Duodenal mucosa (tissue), 2 donors: ENCODE data around the gene CEP170B.
"Not testable (repeated sequence)": the region's sequence is repeated elsewhere in the genome, so short reads cannot be mapped to it uniquely, and the experiment has no call there.

ENCODE experiments used
- H3K27ac ChIP-seq: one replicate; pipeline ENCODE4 v1.7.0; 2013; ENCODE audit warnings: low read depth, low read length
- H3K27me3 ChIP-seq, 2 donors: one replicate each; pipeline ENCODE4 v1.7.0; 2013; ENCODE audit warnings: low read length in 2 of 2, control low read depth in 1 of 2; ENCODE audit not compliant: insufficient read depth in 2 of 2, control insufficient read depth in 1 of 2
- H3K36me3 ChIP-seq, 2 donors: one replicate each; pipeline ENCODE4 v1.7.0; 2013; ENCODE audit warnings: low read length in 2 of 2, control low read depth in 1 of 2; ENCODE audit not compliant: insufficient read depth in 2 of 2, control insufficient read depth in 1 of 2
- H3K4me1 ChIP-seq, 2 donors: one replicate each; pipeline ENCODE4 v1.7.0; 2013; ENCODE audit warnings: low read length in 2 of 2, control low read depth in 1 of 2; ENCODE audit not compliant: insufficient read depth in 2 of 2, control insufficient read depth in 1 of 2
- H3K4me3 ChIP-seq, 2 donors: one replicate each; pipeline ENCODE4 v1.7.0; 2013; ENCODE audit warnings: low read length in 2 of 2, low read depth in 1 of 2
- H3K9ac ChIP-seq, 2 donors: one replicate each; pipeline ENCODE4 v1.7.0; 2013; ENCODE audit warnings: low read length in 2 of 2, low read depth in 1 of 2
- H3K9me3 ChIP-seq, 2 donors: one replicate each; pipeline ENCODE4 v1.7.0; 2013; ENCODE audit warnings: low read length in 2 of 2, control low read depth in 1 of 2; ENCODE audit not compliant: control insufficient read depth in 1 of 2

Gene CEP170B

DNA sequence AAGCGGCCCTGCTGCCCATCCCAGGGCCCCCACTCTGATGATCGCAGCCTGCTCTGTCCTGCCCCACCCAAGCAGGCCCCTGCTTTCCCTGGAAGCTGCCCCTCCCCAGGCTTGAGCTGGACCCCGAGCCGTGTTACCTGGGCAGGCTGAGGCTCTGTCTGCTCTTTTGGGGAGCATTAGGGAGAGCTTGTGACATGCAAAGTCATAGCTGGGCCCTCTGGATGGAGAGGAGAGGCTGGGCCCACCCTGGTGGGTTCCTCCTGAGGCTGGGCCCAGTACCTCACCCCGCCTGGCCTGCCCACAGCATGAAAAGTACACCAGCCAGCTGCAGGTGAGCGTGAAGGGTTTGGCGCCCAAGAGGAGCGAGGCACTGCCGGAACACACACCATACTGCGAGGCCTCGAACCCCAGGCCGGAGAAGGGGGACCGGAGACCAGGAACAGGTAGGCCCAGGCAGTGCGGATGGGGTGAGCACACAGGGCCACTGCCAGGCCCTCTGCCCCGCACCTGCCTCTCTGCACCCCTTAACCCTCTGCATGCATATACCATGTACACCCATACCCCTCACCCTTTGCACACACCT is 15.0 kb downstream of the CEP170B start:
- Histone ChIP-seq H3K36me3 (peaks cover 6 to 39% of the 10 kb centered on the region in 2 donors), H3K4me1 (peaks cover 0 to 3% of the 10 kb centered on the region in 2 donors), H3K9ac (no peak overlapping the region), H3K4me3 (no peak overlapping the region), H3K27me3 (no peaks in the 10 kb centered on the region), H3K9me3 (no peaks in the 10 kb centered on the region), H3K27ac (no peak overlapping the region)

DNA sequence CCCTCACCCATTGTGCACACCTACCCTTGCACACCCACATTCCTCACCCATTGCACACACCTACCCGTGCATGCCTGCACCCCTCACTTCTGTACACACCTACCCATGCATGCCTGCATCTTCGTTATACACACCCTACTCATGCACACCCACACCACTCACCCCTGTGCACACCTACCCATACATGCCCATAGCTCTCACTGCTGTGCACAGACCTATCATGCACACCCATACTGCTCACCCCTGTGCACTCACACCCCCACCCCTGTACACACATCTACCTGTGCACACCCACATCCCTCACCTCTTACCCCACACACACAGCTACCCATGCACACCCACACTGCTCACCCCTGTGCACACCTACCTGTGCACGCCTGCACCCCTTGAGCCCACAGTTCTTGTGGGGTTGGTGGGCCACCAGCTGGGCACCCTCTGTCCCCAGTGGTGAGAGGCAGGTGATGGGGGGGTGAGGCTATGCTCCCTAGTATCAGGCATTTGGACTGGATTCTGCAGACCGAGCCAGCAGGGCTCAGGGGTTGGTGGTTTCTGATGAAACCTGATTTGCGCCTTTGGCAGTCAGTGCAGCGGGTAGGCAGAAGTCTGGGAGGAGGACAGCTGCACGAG is 15.6 kb downstream of the CEP170B start:
- Histone ChIP-seq H3K27ac (no peak overlapping the region), H3K4me3 (no peak overlapping the region), H3K9ac (no peak overlapping the region), H3K9me3 (no peaks in the 10 kb centered on the region), H3K36me3 (peaks cover 6 to 44% of the 10 kb centered on the region in 2 donors), H3K27me3 (no peaks in the 10 kb centered on the region), H3K4me1 (peaks cover 0 to 3% of the 10 kb centered on the region in 2 donors)

DNA sequence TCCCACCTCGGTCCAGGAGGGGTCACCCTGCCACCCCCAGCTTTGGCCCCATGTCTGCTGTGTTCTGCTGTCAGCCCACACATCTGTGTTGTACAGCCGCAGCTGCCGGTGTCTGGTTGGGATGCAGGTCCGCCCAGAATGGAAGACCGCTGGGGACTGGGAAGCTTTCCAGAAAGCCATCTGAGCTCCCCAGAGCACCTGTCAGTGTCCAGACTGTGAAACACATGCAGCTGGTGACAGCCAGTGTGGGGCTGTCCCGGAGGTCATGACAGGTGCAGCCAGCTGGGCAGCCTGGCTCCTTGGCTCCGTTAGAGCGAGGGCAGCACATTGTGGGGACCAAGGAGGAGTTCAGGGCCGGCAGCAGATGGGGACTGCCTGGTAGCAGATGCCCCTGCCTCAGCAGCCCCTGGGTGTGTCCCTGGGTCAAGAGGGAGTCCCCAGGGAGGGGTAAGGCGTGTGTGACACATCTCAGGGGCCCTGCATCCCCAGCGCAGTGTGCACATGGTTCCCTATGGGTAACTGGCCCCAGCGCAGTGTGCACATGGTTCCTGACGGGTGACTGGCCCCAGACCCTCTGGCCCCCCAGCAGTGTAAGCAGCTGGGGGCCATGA is 16.4 kb downstream of the CEP170B start:
- Histone ChIP-seq H3K36me3 (peaks cover 6 to 51% of the 10 kb centered on the region in 2 donors), H3K9ac (no peak overlapping the region), H3K4me1 (peaks cover 0 to 3% of the 10 kb centered on the region in 2 donors), H3K9me3 (no peaks in the 10 kb centered on the region), H3K27ac (no peak overlapping the region), H3K27me3 (no peaks in the 10 kb centered on the region), H3K4me3 (no peak overlapping the region)

DNA sequence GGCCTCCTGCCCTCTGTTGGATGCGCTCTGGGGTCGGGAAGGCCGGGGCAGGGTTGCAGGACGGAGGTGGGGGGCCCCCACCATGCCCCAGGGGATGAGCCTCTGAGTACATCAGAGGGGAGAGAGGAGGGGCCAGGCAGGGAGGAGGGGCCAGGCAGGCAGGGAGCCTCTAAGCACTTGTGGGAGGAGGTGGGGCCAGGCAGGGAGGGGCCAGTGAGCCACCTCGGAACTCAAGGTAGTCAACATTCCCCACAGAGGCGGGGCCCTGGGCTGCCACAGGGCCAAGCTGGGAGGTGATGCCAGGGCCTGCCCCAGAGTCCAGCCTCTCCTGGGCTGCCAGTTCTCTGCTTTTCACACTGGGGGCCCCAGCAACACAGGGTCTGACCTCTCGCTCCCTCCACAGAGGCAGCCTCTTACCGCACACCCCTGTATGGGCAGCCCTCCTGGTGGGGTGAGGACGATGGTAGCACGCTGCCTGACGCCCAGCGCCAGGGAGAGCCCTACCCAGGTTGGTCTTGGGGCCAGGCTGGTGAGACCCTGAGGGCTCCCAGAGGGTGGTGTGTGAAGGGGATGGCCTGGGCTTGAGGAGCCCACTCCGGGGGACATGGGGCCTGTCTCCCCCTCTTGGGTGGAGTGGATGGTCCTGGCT is 17.4 kb downstream of the CEP170B start:
- H3K27ac ChIP-seq = no peak overlapping the region
- peaks cover 6 to 51% of the 10 kb centered on the region in 2 donors for H3K36me3 ChIP-seq

DNA sequence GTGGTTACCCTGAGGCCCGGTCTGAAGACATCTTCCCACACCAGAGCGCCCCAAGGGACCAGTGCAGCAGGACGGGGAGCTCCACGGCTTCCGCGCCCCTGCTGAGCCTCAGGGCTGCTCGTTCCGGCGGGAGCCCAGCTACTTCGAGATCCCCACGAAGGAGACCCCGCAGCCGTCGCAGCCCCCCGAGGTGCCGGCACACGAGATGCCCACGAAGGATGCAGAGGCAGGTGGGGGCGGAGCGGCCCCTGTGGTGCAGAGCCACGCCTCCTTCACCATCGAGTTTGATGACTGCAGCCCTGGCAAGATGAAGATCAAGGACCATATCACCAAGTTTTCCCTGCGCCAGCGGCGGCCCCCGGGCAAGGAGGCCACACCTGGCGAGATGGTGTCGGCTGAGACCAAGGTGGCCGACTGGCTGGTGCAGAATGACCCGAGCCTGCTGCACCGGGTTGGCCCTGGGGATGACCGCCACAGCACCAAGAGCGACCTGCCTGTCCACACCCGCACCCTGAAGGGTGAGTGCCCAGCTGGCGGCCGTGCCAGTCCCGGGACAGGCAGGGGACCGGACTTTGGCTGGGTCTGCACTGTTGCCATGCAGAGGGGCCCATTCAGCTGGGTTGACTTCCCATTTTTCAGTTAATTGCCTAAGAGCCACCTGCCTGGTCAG is 18.1 kb downstream of the CEP170B start:
- H3K36me3 ChIP-seq = peaks cover 6 to 51% of the 10 kb centered on the region in 2 donors
- H3K27me3 ChIP-seq = no peaks in the 10 kb centered on the region
- no peak overlapping the region for H3K27ac ChIP-seq
- no peaks in the 10 kb centered on the region for H3K9me3 ChIP-seq
- no peak overlapping the region for H3K9ac ChIP-seq
- peaks cover 0 to 3% of the 10 kb centered on the region in 2 donors for H3K4me1 ChIP-seq
- no peak overlapping the region for H3K4me3 ChIP-seq

More for the DNA sequence above, 17.4 kb downstream of the CEP170B start:
- no peak overlapping the region for H3K4me3 ChIP-seq
- H3K9me3 ChIP-seq = no peaks in the 10 kb centered on the region
- peaks cover 0 to 3% of the 10 kb centered on the region in 2 donors for H3K4me1 ChIP-seq
- no peaks in the 10 kb centered on the region for H3K27me3 ChIP-seq
- H3K9ac ChIP-seq = no peak overlapping the region

DNA sequence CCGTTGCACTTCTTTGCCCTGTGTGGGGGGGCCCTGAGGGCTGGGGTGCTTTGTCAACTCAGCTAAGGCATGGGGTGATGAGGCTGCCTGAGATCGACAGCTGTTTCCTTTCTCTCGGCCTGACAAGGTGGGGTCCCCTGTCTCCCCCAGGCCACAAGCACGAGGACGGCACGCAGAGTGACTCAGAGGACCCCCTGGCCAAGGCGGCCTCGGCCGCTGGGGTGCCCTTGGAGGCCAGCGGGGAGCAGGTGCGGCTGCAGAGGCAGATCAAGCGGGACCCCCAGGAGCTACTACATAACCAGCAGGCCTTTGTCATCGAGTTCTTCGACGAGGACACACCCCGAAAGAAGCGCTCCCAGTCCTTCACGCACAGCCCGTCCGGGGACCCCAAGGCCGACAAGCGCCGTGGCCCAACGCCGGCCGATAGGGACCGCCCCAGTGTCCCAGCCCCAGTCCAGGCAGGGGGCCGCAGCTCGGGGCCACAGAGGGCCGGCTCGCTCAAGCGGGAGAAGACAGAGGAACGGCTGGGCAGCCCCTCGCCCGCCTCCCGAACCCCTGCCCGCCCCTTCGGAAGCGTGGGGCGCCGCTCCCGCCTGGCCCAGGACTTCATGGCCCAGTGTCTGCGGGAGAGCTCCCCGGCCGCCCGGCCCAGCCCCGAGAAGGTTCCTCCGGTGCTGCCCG is 18.8 kb downstream of the CEP170B start:
- Histone ChIP-seq H3K9ac (no peak overlapping the region), H3K9me3 (no peaks in the 10 kb centered on the region), H3K36me3 (peaks cover 6 to 50% of the 10 kb centered on the region in 2 donors), H3K4me1 (peaks cover 0 to 3% of the 10 kb centered on the region in 2 donors), H3K4me3 (no peak overlapping the region), H3K27ac (no peak overlapping the region), H3K27me3 (no peaks in the 10 kb centered on the region)

DNA sequence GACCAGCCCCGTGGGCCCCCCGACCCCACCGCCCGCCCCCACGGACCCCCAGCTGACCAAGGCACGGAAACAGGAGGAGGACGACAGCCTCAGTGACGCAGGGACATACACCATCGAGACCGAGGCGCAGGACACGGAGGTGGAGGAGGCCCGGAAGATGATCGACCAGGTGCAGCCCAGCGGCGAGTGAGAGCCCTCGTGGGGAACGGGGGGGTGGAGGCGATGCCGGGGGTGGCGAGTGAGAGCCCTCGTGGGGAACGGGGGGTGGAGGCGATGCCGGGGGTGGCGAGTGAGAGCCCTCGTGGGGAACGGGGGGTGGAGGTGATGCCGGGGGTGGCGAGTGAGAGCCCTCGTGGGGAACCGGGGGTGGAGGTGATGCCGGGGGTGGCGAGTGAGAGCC is 19.3 kb downstream of the CEP170B start:
- not testable (repeated sequence) for H3K4me3 ChIP-seq, H3K9ac ChIP-seq, H3K9me3 ChIP-seq, H3K27ac ChIP-seq, H3K27me3 ChIP-seq, H3K4me1 ChIP-seq
- H3K36me3 ChIP-seq = peaks cover 6 to 50% of the 10 kb centered on the region in 2 donors

DNA sequence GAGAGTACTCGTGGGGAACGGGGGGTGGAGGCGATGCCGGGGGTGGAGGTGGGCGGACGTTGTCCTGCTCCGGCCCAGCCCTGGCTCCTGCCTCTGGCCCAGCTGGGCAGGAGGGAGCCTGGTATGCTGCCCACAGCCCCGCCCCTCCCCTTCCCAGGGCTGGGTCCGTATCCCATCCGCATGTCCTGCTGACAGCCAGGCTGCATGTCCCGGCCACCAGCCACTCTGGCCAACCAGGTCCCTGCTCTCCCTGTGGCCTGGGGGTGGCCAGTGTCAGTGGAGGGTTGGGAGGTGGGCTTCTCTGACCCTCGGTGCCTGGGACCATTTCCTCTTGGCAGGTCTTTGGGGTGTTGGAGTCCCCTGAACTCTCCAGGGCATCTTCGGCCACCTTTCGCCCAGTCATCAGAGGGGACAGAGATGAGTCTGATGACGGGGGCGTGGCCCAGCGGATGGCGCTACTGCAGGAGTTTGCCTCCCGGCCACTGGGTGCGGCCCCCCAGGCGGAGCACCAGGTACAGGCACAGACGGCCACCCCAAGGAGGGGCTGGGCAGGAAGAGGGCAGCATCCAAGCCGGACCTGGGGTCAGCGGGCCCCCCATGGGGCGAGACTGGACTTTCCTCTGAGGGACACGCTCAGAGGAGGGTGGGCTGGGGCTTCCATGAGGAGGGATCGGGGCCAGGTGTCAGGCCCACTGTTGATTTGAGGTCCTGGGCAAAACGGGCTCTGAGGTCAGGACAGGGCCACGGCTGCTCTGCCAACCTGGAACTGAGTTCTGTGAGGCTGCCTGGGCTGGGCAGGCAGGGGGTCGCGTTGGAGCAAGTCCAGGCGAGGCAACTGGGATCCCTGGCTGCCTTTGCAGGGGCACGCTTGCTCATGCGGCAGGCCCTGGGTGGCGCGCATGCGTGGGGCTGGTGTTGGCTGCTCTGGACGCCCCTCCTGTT is 20.2 kb downstream of the CEP170B start:
- peaks cover 6 to 45% of the 10 kb centered on the region in 2 donors for H3K36me3 ChIP-seq

More for the DNA sequence above, 20.2 kb downstream of the CEP170B start:
- Histone ChIP-seq H3K27ac (no peak overlapping the region), H3K4me3 (no peak overlapping the region), H3K4me1 (peaks cover 0 to 3% of the 10 kb centered on the region in 2 donors), H3K9ac (no peak overlapping the region), H3K27me3 (no peaks in the 10 kb centered on the region), H3K9me3 (no peaks in the 10 kb centered on the region)
